ENCODE measurements around the gene MMP15. TPM values are rescaled to one million over a fixed set of nuclear protein-coding genes. Genes with fewer than 3 reads are reported as not detected.
"Not testable (repeated sequence)": the region's sequence is repeated elsewhere in the genome, so short reads cannot be mapped to it uniquely, and the experiment has no call there.

The MMP15 gene
- total RNA-seq, 4 donors from 2014 or later, result 13.2 to 142 (median 134) TPM

GRCh38 chr16:58001781-58002415 is 23.7 kb upstream of the MMP15 start:
- TF ChIP-seq CTCF (IDR thresholded peaks at IDR 0.05), result no peak
- no peak for TF ChIP-seq POLR2A (IDR thresholded peaks at IDR 0.05)
- H3K4me1 ChIP-seq, result peaks cover 4 to 24% (median 5%) of the 10 kb centered on the region in 4 donors
- peaks cover 0 to 32% (median 0%) of the 10 kb centered on the region in 3 donors for H3K36me3 ChIP-seq
- peak overlapping the region; percentile 64 to 95 (median 67) for H3K4me3 ChIP-seq
- no peak for DNase-seq
- H3K27ac ChIP-seq, result peak overlapping the region; percentile 83 to 94 (median 86)
- H3K27me3 ChIP-seq, result no peaks in the 10 kb centered on the region
- H3K9me3 ChIP-seq, result no peaks in the 10 kb centered on the region

GRCh38 chr16:58002416-58002800 is 23.1 kb upstream of the MMP15 start:
- no peak for DNase-seq
- Histone ChIP-seq H3K9me3 (no peaks in the 10 kb centered on the region), H3K4me1 (peaks cover 4 to 24% (median 5%) of the 10 kb centered on the region in 4 donors), H3K36me3 (peaks cover 0 to 27% (median 0%) of the 10 kb centered on the region in 3 donors), H3K27me3 (no peaks in the 10 kb centered on the region), H3K27ac (no peak overlapping the region), H3K4me3 (no peak overlapping the region)
- TF ChIP-seq POLR2A (IDR thresholded peaks at IDR 0.05), result no peak
- TF ChIP-seq CTCF (IDR thresholded peaks at IDR 0.05), result no peak

- Histone ChIP-seq H3K27me3 (no peaks in the 10 kb centered on the region), H3K27ac (no peak overlapping the region), H3K4me3 (no peak overlapping the region), H3K9me3 (no peaks in the 10 kb centered on the region), H3K36me3 (peaks cover 0 to 22% (median 0%) of the 10 kb centered on the region in 3 donors), H3K4me1 (peaks cover 4 to 22% (median 5%) of the 10 kb centered on the region in 4 donors)
- TF ChIP-seq CTCF (IDR thresholded peaks at IDR 0.05), result no peak
- TF ChIP-seq POLR2A (IDR thresholded peaks at IDR 0.05), result no peak
- no peak for DNase-seq
Observed at GRCh38 chr16:58002936-58003335, 22.6 kb upstream of the MMP15 start.

GRCh38 chr16:58004736-58005135 is 20.8 kb upstream of the MMP15 start:
- H3K36me3 ChIP-seq, result peaks cover 0 to 22% (median 0%) of the 10 kb centered on the region in 3 donors
- H3K27me3 ChIP-seq, DNase-seq, H3K4me1 ChIP-seq, H3K4me3 ChIP-seq, H3K9me3 ChIP-seq, H3K27ac ChIP-seq: not testable (repeated sequence)

GRCh38 chr16:58009856-58010416 is 15.6 kb upstream of the MMP15 start:
- no peak for TF ChIP-seq CTCF (IDR thresholded peaks at IDR 0.05)
- no peak for TF ChIP-seq POLR2A (IDR thresholded peaks at IDR 0.05)
- H3K27ac ChIP-seq, result no peak overlapping the region
- no peaks in the 10 kb centered on the region for H3K27me3 ChIP-seq
- DNase-seq, result peak in 1 of 3 donors; percentile 18
- H3K4me3 ChIP-seq, result no peak overlapping the region
- peaks cover 0 to 49% (median 0%) of the 10 kb centered on the region in 3 donors for H3K36me3 ChIP-seq
- H3K9me3 ChIP-seq, result no peaks in the 10 kb centered on the region
- H3K4me1 ChIP-seq, result no peaks in the 10 kb centered on the region

GRCh38 chr16:58010886-58011285 is 14.7 kb upstream of the MMP15 start:
- DNase-seq, result no peak
- H3K4me1 ChIP-seq, result no peaks in the 10 kb centered on the region
- no peaks in the 10 kb centered on the region for H3K9me3 ChIP-seq
- no peak overlapping the region for H3K4me3 ChIP-seq
- TF ChIP-seq POLR2A (IDR thresholded peaks at IDR 0.05) (no peak), CTCF (IDR thresholded peaks at IDR 0.05) (no peak)
- H3K27me3 ChIP-seq, result no peaks in the 10 kb centered on the region
- no peak overlapping the region for H3K27ac ChIP-seq
- peaks cover 0 to 46% (median 0%) of the 10 kb centered on the region in 3 donors for H3K36me3 ChIP-seq

Data from Peyer's patch (tissue), 4 donors.